IMR-90 (cell line): ENCODE results near the gene AMD1. TPM values are rescaled to one million over a fixed set of nuclear protein-coding genes. Genes with fewer than 3 reads are reported as not detected.

Experiments
- ATAC-seq: fragments of 200-7000 bp; cut with Tn5 transposase; 2 replicates; pipeline ENCODE4 v1.9.1; 2020; ENCODE audit warnings: low read depth, mild to moderate bottlenecking, moderate library complexity
- BruUV-seq: library from RNA; stranded (reverse); fragments of 400-500 nt; replicated peaks from 2 replicates; lab custom pipeline; 2021; lab: Mats Ljungman, UMichigan
- CTCF ChIA-PET: fragments of 300-600 bp; formaldehyde crosslinking; extraction: SDS; loops from one replicate; lab custom pipeline; 2021; ENCODE audit warnings: antibody characterized with exemption; lab: Yijun Ruan, JAX
- POLR2A ChIA-PET: fragments of 300-600 bp; sonication (Branson Sonifier 250); formaldehyde crosslinking; loops from one replicate; lab custom pipeline; 2022; ENCODE audit warnings: antibody characterized with exemption; ENCODE audit not compliant: unreplicated experiment; lab: Charles Lee
- DNase-seq: peaks from one replicate; pipeline ENCODE4 v3.0.0; 2013
- H2AFZ ChIP-seq: replicated peaks from 2 replicates; pipeline ENCODE3; 2013; ENCODE audit warnings: low read length, mild to moderate bottlenecking; ENCODE audit not compliant: poor library complexity
- H2AK5ac ChIP-seq: 2 replicates; pipeline ENCODE4 v1.6.1; 2013; ENCODE audit warnings: low read depth, low read length, inconsistent platforms
- H2AK9ac ChIP-seq: replicated peaks from 2 replicates; pipeline ENCODE3; 2013; ENCODE audit warnings: mild to moderate bottlenecking, low read depth, low read length, moderate library complexity; ENCODE audit not compliant: poor library complexity
- H2BK120ac ChIP-seq: 2 replicates; pipeline ENCODE4 v1.6.1; 2013; ENCODE audit warnings: low read depth, low read length, inconsistent platforms
- H2BK15ac ChIP-seq: 3 replicates; pipeline ENCODE4 v1.6.1; 2013; ENCODE audit warnings: low read depth, low read length, inconsistent platforms
- H2BK20ac ChIP-seq: 2 replicates; pipeline ENCODE4 v1.6.1; 2013; ENCODE audit warnings: low read depth, mild to moderate bottlenecking, inconsistent platforms, low read length, moderate library complexity
- H2BK5ac ChIP-seq: 2 replicates; pipeline ENCODE4 v1.6.1; 2013; ENCODE audit warnings: mild to moderate bottlenecking, low read depth, low read length, inconsistent platforms; ENCODE audit not compliant: poor library complexity, severe bottlenecking
- H3K14ac ChIP-seq: replicated peaks from 2 replicates; pipeline ENCODE4 v1.6.1; 2013; ENCODE audit warnings: low read depth, low read length, inconsistent platforms
- H3K18ac ChIP-seq: 2 replicates; pipeline ENCODE4 v1.6.1; 2013; ENCODE audit warnings: low read depth, low read length, control low read depth
- H3K23ac ChIP-seq: 2 replicates; pipeline ENCODE4 v1.6.1; 2013; ENCODE audit warnings: low read depth, low read length, inconsistent platforms
- H3K27ac ChIP-seq: 2 replicates; pipeline ENCODE4 v1.5.1; 2013; ENCODE audit warnings: mild to moderate bottlenecking, control low read depth, low read length; ENCODE audit not compliant: insufficient read depth
- H3K27me3 ChIP-seq: 2 replicates; pipeline ENCODE4 v1.6.1; 2013; ENCODE audit warnings: low read length; ENCODE audit not compliant: control insufficient read depth, insufficient read depth
- H3K36me3 ChIP-seq: 2 replicates; pipeline ENCODE4 v1.6.1; 2013; ENCODE audit warnings: low read length, mixed read lengths; ENCODE audit not compliant: control insufficient read depth, insufficient read depth
- H3K4ac ChIP-seq: 2 replicates; pipeline ENCODE4 v1.6.1; 2013; ENCODE audit warnings: low read depth, low read length, inconsistent platforms
- H3K4me1 ChIP-seq: 2 replicates; pipeline ENCODE4 v1.6.1; 2013; ENCODE audit warnings: low read length, mixed read lengths; ENCODE audit not compliant: control insufficient read depth, insufficient read depth
- H3K4me2 ChIP-seq: 2 replicates; pipeline ENCODE4 v1.6.1; 2013; ENCODE audit warnings: low read depth, mild to moderate bottlenecking, control low read depth, low read length, moderate library complexity
- H3K4me3 ChIP-seq: 2 replicates; pipeline ENCODE4 v1.5.1; 2013; ENCODE audit warnings: low read depth, mild to moderate bottlenecking, control low read depth, low read length, moderate library complexity; ENCODE audit not compliant: insufficient read depth
- H3K56ac ChIP-seq: 2 replicates; pipeline ENCODE4 v1.6.1; 2013; ENCODE audit warnings: low read length, inconsistent platforms; ENCODE audit not compliant: insufficient read depth; ENCODE audit errors: extremely low read depth
- H3K79me1 ChIP-seq, 2 experiments: 2 replicates each; pipeline ENCODE4 v1.6.1; 2013; ENCODE audit warnings: low read length in 2 of 2, inconsistent platforms in 1 of 2, low read depth in 1 of 2
- H3K9ac ChIP-seq: 2 replicates; pipeline ENCODE4 v1.6.1; 2013; ENCODE audit warnings: low read depth, low read length, control low read depth
- H3K9me1 ChIP-seq: 2 replicates; pipeline ENCODE4 v1.6.1; 2013; ENCODE audit warnings: low read length, inconsistent platforms; ENCODE audit not compliant: insufficient read depth
- H3K9me3 ChIP-seq: 2 replicates; pipeline ENCODE4 v1.6.1; 2013; ENCODE audit warnings: low read length; ENCODE audit not compliant: control insufficient read depth, insufficient read depth
- H4K20me1 ChIP-seq: 2 replicates; pipeline ENCODE4 v1.6.1; 2013; ENCODE audit warnings: low read length, inconsistent platforms; ENCODE audit not compliant: insufficient read depth
- H4K5ac ChIP-seq: 2 replicates; pipeline ENCODE4 v1.6.1; 2013; ENCODE audit warnings: mild to moderate bottlenecking, low read depth, low read length, control low read depth
- H4K8ac ChIP-seq, 2 experiments: 2 replicates each; pipeline ENCODE4 v1.6.1; 2013; ENCODE audit warnings: low read depth in 2 of 2, low read length in 2 of 2, control low read depth in 1 of 2, inconsistent platforms in 1 of 2
- H4K91ac ChIP-seq: 2 replicates; pipeline ENCODE4 v1.6.1; 2013; ENCODE audit warnings: low read depth, low read length, inconsistent platforms; ENCODE audit not compliant: insufficient read depth
- BHLHE40 ChIP-seq: fragments of 150-350 bp; IDR thresholded peaks from 2 replicates; pipeline ENCODE4 v1.6.1; 2016; ENCODE audit warnings: mild to moderate bottlenecking, low read depth, low read length
- FOS ChIP-seq: fragments of 150-350 bp; IDR thresholded peaks from 2 replicates; pipeline ENCODE4 v1.6.1; 2016; ENCODE audit warnings: low read depth, low read length
- MAFK ChIP-seq: IDR thresholded peaks from 2 replicates; pipeline ENCODE4 v1.6.1; 2012; ENCODE audit warnings: low read depth, low read length, improper control_type of control experiment
- MXI1 ChIP-seq: IDR thresholded peaks from 2 replicates; pipeline ENCODE4 v1.6.1; 2012; ENCODE audit warnings: low read depth, mild to moderate bottlenecking, low read length, moderate library complexity, borderline replicate concordance
- NFE2L2 ChIP-seq: fragments of 150-350 bp; IDR thresholded peaks from 2 replicates; pipeline ENCODE4 v1.6.1; 2016; ENCODE audit warnings: low read depth, mild to moderate bottlenecking, low read length
- RAD21 ChIP-seq: IDR thresholded peaks from 2 replicates; pipeline ENCODE4 v1.6.1; 2012; ENCODE audit warnings: low read length, improper control_type of control experiment
- RCOR1 ChIP-seq: IDR thresholded peaks from 2 replicates; pipeline ENCODE4 v1.6.1; 2012; ENCODE audit warnings: mild to moderate bottlenecking, low read length, improper control_type of control experiment; ENCODE audit not compliant: insufficient replicate concordance
- RFX5 ChIP-seq: IDR thresholded peaks from 2 replicates; pipeline ENCODE4 v1.8.0; 2012; ENCODE audit warnings: low read depth, mild to moderate bottlenecking, low read length, moderate library complexity
- SMC3 ChIP-seq: fragments of 150-350 bp; IDR thresholded peaks from 2 replicates; pipeline ENCODE4 v1.6.1; 2016; ENCODE audit warnings: low read depth, mild to moderate bottlenecking, antibody characterized with exemption, low read length, moderate library complexity
- WGBS, 2 experiments: methylation state at CpG; one replicate each; pipeline versions ENCODE4 v1.1.5 to v1.1.7; 2013; ENCODE audit warnings: missing lambda C conversion rate in 2 of 2; ENCODE audit not compliant: insufficient read length in 1 of 2; ENCODE audit errors: extremely low coverage in 2 of 2; 5-methylcytosine and 5-hydroxymethylcytosine counted together
- dilution Hi-C: fragments of 300-500 bp; cut with HindIII; formaldehyde crosslinking; loops from one replicate; pipeline ENCODE4 v1.14.3; 2018; ENCODE audit warnings: low sequenced_read_pairs; ENCODE audit not compliant: unreplicated experiment
- in situ Hi-C: fragments of 300-500 bp; cut with MboI; formaldehyde crosslinking; loops from 3 replicates; pipeline ENCODE4 v1.14.3; 2019; ENCODE audit warnings: low sequenced_read_pairs, inconsistent platforms, mixed read lengths
- intact Hi-C: fragments of 100-400 bp; cut with micrococcal nuclease; formaldehyde crosslinking; loops from 2 replicates; pipeline ENCODE4 v1.10.0; 2022
- polyA plus RNA-seq, 3 experiments: library from polyadenylated mRNA; depleted of rRNA; stranded (reverse); fragments of >200 nt; gene quantifications; 2 replicates each; pipeline ENCODE4 v1.2.3, GENCODE V29; 2012; ENCODE audit warnings: low replicate concordance in 1 of 3
- total RNA-seq: library from RNA; depleted of rRNA; stranded (reverse); fragments of >200 nt; gene quantifications from 2 replicates; pipeline ENCODE4 v1.2.3, GENCODE V29; 2012
- TF ChIP-seq, protein P1 (sequence below): fragments of 150-350 bp; IDR thresholded peaks from 2 replicates; pipeline ENCODE4 v1.6.1; 2016; ENCODE audit warnings: low read depth, mild to moderate bottlenecking, low read length, moderate library complexity, borderline replicate concordance
- TF ChIP-seq, protein P2 (sequence below): fragments of 150-350 bp; IDR thresholded peaks from 2 replicates; pipeline ENCODE4 v1.6.1; 2017; ENCODE audit warnings: mild to moderate bottlenecking, antibody characterized with exemption, low read length, low read depth

The AMD1 gene
- total and polyA plus RNA-seq, 2 of the 4 experiments (the other 2 are of a cell fraction): 32.2 to 65.8 TPM

DNA sequence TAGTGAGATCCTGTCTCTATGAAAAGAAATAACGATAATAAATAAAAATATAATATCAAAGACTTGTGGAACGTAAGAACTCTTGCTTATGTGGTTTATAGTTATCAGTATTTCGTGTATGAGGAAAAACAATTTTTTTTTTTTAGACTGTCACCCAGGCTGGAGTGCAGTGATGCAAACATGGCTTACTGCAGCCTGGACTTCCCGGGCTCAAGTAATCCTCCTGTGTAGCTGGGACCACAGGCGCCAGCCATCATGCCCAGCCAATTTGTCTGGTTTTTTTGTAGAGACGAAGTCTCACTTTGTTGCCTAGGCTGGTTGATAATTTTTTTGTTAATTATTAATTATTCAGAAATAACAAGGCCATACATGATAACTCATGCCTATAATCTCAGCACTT lies 40.8 kb upstream of the AMD1 start:
- Histone ChIP-seq H3K9ac (no peak overlapping the region), H3K56ac (no peak overlapping the region), H4K8ac (no peak overlapping the region), H3K23ac (no peak overlapping the region), H2BK20ac (no peak overlapping the region), H3K4me2 (no peak overlapping the region), H3K4me3 (no peak overlapping the region), H2BK120ac (no peak overlapping the region), H3K18ac (no peak overlapping the region), H3K27me3 (no peaks in the 10 kb centered on the region), H3K27ac (no peak overlapping the region), H2AK5ac (no peak overlapping the region), H3K4me1 (no peaks in the 10 kb centered on the region), H4K20me1 (no peaks in the 10 kb centered on the region), H3K4ac (no peak overlapping the region), H3K14ac (no peak overlapping the region), H3K9me1 (no peaks in the 10 kb centered on the region), H2BK15ac (no peak overlapping the region), H2BK5ac (no peak overlapping the region), H4K5ac (no peak overlapping the region), H2AFZ (no peak overlapping the region), H3K9me3 (no peaks in the 10 kb centered on the region), H3K36me3 (no peaks in the 10 kb centered on the region), H2AK9ac (no peak overlapping the region), H4K91ac (no peak overlapping the region), H3K79me1 (no peaks in the 10 kb centered on the region)
- CTCF ChIA-PET: no interaction called here
- dilution Hi-C loops: no loop called here
- intact Hi-C loops: no loop called here
- no peak for ATAC-seq
- POLR2A ChIA-PET: no interaction called here
- TF ChIP-seq BHLHE40 (no peak), FOS (no peak), MXI1 (no peak), RCOR1 (no peak), MAFK (no peak), RFX5 (no peak), SMC3 (no peak), NFE2L2 (no peak), RAD21 (no peak)
- TF ChIP-seq, protein P1, sequence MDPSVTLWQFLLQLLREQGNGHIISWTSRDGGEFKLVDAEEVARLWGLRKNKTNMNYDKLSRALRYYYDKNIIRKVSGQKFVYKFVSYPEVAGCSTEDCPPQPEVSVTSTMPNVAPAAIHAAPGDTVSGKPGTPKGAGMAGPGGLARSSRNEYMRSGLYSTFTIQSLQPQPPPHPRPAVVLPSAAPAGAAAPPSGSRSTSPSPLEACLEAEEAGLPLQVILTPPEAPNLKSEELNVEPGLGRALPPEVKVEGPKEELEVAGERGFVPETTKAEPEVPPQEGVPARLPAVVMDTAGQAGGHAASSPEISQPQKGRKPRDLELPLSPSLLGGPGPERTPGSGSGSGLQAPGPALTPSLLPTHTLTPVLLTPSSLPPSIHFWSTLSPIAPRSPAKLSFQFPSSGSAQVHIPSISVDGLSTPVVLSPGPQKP: no peak
- TF ChIP-seq, protein P2, sequence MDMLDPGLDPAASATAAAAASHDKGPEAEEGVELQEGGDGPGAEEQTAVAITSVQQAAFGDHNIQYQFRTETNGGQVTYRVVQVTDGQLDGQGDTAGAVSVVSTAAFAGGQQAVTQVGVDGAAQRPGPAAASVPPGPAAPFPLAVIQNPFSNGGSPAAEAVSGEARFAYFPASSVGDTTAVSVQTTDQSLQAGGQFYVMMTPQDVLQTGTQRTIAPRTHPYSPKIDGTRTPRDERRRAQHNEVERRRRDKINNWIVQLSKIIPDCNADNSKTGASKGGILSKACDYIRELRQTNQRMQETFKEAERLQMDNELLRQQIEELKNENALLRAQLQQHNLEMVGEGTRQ: no peak
- no CpG with 5 or more reads among the region's 6 CpGs for WGBS, 2 experiments
- in situ Hi-C loops: no loop called here
- DNase-seq: no peak
- no TSS peak for BruUV-seq
